NCI-H446 (cell line): ENCODE data around the gene CFHR5.
"Not testable (repeated sequence)": the region's sequence is repeated elsewhere in the genome, so short reads cannot be mapped to it uniquely, and the experiment has no call there.

Source experiments
- DNase-seq, 2 experiments: peaks; one replicate each; lab custom pipeline; 2025; lab: John Stamatoyannopoulos, UW

The CFHR5 gene

GRCh38 chr1:196977278-196977677 lies at the start of gene CFHR5:
Gene CFHR5, plus strand, starts transcription at chr1:196977556. Its CDS starts 109 bp downstream, at chr1:196977665.
- DNase-seq: no peak

GRCh38 chr1:196932853-196933252 lies 44.5 kb upstream of the CFHR5 start:
- not testable (repeated sequence) for DNase-seq

GRCh38 chr1:196933531-196934189 lies 43.7 kb upstream of the CFHR5 start:
- DNase-seq: peak in 1 of 2 experiments; percentile 42

- DNase-seq: not testable (repeated sequence)
Observed at GRCh38 chr1:196941474-196941873, 35.9 kb upstream of the CFHR5 start.

- DNase-seq: not testable (repeated sequence)
Observed at GRCh38 chr1:196943568-196943967, 33.8 kb upstream of the CFHR5 start, which contains the start of gene CFHR2. Gene CFHR2, plus strand, starts transcription at chr1:196943738. Its CDS starts 143 bp downstream, at chr1:196943881.

GRCh38 chr1:196951711-196952394 lies 25.5 kb upstream of the CFHR5 start:
- no peak for DNase-seq

GRCh38 chr1:196954778-196955177 lies 22.6 kb upstream of the CFHR5 start:
- DNase-seq: no peak

- no peak for DNase-seq
Observed at GRCh38 chr1:196955926-196956325, 21.4 kb upstream of the CFHR5 start.

- no peak for DNase-seq
Observed at GRCh38 chr1:196960854-196961253, 16.5 kb upstream of the CFHR5 start.

GRCh38 chr1:196970182-196970581 lies 7.2 kb upstream of the CFHR5 start:
- no peak for DNase-seq

- DNase-seq: no peak
Observed at GRCh38 chr1:196976278-196976677, 1.1 kb upstream of the CFHR5 start.

GRCh38 chr1:196980859-196981258 lies 3.5 kb downstream of the CFHR5 start:
- DNase-seq: no peak

GRCh38 chr1:196982247-196982646 lies 4.9 kb downstream of the CFHR5 start:
- not testable (repeated sequence) for DNase-seq

- peak in 1 of 2 experiments; percentile 19 for DNase-seq
Observed at GRCh38 chr1:196991919-196992651, 14.7 kb downstream of the CFHR5 start.

GRCh38 chr1:196993916-196994315 lies 16.6 kb downstream of the CFHR5 start:
- no peak for DNase-seq

GRCh38 chr1:196997423-196997822 lies 20.1 kb downstream of the CFHR5 start:
- no peak for DNase-seq

- no peak for DNase-seq
Observed at GRCh38 chr1:197001828-197002227, 24.5 kb downstream of the CFHR5 start.

GRCh38 chr1:197003132-197003531 lies 25.8 kb downstream of the CFHR5 start:
- no peak for DNase-seq

GRCh38 chr1:197008861-197009260 lies 31.5 kb downstream of the CFHR5 start:
- no peak for DNase-seq

GRCh38 chr1:197011614-197012013 lies 34.3 kb downstream of the CFHR5 start:
- DNase-seq: no peak

GRCh38 chr1:197013234-197013633 lies 35.9 kb downstream of the CFHR5 start:
- DNase-seq: no peak

GRCh38 chr1:197016751-197017150 lies 39.4 kb downstream of the CFHR5 start:
- DNase-seq: no peak
